Measurements from ENCODE around the gene VPS9D1.
A peak's percentile ranks its signal among the peaks of the same experiment; 100 is the strongest.
"Not testable (repeated sequence)": the region's sequence is repeated elsewhere in the genome, so short reads cannot be mapped to it uniquely, and the experiment has no call there.

VPS9D1 gene

DNA sequence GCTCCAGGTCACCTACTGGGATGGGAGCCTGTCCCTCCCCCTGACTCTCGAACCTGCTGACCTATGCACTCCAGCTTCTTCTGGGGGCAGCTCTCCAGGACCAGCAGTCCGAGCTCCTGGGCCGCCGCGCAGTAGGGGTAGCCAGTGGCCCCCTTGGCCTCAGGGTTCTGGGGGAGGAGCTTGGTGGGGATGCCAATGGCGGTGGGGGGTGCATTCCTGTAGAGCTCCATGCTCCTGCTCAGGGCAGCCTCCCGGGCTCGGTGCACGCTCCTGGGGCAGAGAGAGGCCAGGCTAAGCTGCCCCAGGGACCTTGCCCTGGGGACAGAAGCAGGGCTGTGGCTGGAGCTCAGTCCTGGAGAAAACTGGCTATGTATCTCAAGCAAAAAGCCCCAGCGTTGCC, 11.5 kb downstream of the VPS9D1 start:
- no peak for DNase-seq

DNA sequence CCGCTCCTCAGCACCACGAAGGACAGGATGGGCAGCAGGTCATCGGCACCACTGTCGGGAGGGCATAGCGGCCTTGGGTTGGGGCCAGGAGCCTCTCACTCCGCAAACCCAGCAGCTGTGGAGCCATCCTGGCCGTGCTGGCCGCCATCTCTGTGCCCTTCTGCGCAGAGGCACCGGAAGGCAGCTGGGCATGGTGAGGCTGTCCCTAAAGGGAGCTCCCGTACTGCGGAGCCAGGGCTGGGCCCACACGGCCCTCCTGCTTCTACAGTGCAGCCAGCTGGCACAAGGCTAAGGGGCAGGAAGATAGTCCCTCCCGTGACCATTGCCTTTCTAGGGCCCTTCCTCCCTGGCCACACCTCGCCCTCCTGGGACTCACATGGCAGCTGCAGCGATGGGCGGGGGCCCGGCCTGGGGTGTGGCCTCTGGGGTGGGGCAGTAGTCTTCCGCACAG, 12.2 kb downstream of the VPS9D1 start:
- DNase-seq, result no peak

DNA sequence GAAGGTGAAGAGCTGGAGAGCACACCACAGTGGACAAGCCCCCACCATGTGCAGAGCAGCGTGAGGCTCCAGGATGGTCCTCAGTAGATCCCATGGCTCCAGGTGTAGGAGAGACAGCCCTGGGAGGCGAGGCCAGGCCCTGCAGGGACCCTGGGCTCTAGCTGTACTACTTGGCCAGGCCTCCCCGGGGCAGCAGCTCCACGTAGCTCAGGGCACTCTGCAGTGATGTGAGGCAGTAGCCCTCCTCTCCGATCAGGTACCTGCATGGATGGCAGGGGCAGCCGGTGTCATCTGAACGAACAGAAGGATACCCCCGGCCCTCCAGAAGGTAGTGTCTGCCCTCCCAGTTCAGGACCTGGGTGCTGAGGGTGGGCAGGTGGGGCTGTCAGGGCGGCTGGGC, 13.0 kb downstream of the VPS9D1 start:
- DNase-seq, result no peak

DNA sequence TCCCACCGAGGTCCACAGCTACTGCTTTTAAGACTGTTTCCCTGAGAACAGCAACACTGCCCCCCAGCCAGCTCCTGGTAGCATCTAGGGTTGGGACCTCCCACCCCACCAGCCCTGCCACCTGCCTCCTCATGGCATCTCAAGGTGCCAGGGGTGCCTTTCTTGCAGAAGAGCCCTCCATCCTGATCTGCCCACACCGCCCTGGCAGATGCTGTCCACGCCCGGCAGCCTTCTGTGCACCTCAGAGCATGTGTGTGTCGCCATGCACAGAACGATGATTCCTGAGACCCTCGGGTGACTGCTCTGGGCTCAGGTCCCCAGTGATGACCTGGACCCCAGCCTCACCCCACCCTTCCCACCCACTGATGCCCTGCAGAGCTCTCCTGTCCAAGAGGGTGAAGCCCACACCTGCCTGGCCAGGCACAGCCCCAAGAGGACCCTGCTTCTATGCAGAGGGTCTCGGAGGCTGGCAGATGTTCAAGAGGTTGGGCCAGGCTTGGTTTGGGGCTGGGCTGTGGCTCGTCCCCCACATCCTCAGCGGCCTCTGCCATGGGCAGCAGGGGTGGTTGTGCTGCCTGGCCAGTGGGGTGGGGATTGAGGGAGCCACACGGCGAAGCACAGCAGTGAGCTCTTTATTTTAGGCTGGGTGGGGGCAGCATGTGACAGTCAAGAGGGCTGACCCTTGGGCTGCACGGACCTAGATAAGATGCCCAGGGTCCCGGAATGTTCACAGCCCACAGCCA, 14.0 kb downstream of the VPS9D1 start:
- no peak for DNase-seq

DNA sequence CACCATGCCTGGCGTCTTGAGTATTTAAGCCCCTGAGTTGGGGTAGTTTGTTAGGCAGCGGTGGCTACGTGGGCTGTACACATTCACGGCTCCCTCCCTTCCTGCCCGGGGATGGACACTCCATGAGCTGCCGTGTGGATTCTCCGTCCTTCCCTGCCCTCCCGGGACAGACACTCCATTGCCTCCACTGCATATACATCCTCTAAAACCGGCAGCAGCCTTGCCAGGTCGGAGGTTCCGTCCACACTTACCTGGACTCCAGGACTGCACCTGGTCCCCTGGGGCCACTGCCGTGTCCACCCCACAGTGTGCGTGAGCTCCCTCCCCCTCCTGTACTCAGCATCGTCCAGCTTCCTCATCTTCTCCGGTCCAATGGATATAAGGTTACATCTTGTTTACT, 15.7 kb downstream of the VPS9D1 start:
- no peak for DNase-seq

DNA sequence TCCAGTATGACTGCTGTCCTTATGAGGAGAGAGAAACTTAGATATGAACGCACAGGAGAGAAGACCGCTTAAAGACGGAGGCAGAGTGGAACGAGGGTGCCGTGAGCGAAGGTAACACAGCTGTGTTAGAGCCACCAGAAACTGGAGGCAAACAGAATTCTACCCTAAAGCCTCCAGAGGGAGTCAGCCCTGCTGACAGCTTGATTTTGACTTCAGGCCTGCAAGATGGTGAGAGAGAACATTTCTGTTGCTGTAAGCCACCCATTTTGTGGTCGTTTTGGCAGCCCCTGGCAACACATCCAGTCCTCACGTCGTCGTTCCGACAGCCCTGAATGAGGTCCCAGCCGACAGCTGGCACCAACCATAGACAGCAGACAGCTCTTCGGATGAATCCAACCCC, 16.4 kb downstream of the VPS9D1 start:
- DNase-seq, result no peak

DNA sequence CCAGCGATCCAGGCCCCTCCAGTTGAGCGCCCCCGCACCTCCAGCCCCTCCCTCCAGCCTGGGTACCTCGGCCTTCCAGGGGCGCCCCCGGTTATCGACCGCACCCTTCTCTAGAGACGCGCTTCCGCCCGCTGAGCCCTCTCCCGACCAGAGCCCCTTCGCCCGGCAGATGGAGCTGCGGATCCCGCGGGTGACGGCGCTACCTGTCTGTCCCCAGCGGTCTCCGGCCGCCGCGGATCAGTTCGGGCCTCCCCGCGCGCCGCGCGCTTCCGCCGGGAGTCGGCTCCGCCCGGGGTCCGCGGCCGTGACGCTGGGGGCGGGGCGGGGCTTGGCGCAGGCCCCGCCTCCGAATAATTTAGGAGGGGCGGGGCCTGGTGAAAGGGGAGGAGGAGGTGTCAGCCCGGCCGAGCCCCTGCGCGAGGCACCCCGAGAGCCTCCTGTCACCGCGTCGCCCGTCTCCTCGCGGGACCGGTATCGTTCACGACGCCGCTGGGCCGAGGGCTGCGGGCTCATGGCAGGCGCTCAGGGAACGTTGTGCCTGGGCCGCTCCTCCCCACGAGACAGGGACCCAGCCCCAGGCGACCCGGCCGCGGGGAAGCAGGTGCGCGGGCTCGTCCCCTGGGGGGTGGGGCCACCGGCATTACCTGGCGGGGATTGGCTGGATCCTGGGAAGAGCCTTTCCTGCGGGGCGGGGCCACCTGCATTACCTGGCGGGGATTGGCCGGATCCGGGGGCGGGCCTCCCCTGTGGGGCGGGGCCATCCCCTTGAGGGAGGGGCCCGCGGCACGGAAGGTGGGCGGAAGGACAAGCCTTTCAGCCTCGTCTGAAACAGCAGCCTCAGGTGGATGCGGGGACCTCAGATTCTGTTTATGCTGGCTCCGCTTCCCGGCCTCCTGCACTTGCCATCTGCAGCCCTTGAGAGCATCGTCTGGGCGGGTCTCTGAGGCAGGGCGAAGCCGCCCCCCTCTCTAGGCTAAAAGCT, 19.0 kb downstream of the VPS9D1 start, which contains the start of gene SPATA2L:
Gene SPATA2L (minus strand): TSS at position 281 of the 982 bp plus-strand sequence. CDS start 473 bp downstream, outside the sequence.
- DNase-seq, result peak; percentile 97

DNA sequence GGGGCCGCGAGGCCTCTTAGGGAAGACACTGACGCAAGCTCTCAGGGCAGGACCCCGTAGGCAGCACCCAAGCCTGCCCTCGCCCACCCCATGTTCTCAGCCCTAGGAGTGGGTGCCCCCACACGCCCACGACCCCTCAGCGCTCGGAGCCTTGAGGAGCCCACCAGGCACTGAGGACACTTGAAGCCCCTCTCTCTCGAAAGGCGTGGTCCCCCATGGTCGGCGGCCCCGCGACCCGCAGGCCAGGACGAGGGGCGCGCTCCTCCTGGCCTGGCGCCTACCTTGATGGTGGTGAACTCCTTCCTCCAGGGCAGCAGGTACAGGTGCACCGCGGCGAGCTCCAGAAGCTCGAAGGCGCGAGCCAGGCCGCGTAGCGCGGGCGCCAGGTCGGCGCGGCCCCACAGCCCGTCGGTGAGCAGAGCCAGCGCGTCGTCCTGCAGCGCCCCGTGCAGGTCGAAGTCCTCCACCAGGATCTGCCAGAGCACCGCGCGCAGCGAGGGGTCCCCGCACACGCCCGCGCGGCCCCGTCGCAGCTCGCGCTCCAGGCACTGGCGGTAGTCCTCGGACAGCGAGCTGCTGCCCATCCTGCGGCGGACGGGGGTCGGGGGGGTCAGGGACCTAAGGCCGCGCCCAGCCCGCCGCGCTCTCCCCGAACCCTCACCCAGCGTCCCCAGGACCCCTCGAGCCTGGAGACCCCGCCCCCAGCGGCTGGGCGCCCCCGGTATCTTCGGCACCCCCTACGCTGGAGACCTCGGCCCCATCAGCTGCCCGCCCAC, 19.9 kb downstream of the VPS9D1 start:
- peak; percentile 52 for DNase-seq

DNA sequence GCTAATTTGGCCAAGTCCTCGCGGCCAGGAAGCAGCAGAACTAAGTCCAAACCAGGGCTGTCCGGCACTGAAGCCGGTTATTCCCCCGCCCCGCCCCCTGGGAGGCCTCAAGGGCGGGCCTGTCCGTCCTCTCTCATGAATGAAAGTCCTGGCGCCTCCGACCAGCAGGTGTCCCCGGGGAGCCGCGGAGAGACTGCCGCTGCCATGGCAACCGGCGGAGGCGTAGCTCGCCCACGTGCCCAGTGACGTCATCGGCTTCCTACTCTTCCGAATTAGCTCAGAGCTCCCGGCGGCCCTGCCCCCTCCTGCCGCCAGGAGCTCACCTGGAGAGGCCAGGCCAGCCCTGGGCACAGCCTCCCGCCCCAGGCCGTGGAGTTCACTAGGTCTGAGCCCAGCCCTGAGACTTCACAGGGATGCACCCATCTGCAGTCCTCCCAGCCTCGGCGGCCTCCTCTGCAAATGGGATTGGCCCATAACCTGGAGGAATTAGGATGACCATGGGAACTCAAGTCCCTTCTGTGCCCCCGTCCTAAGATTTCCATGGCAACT, 20.5 kb downstream of the VPS9D1 start:
- peak; percentile 99 for DNase-seq

DNA sequence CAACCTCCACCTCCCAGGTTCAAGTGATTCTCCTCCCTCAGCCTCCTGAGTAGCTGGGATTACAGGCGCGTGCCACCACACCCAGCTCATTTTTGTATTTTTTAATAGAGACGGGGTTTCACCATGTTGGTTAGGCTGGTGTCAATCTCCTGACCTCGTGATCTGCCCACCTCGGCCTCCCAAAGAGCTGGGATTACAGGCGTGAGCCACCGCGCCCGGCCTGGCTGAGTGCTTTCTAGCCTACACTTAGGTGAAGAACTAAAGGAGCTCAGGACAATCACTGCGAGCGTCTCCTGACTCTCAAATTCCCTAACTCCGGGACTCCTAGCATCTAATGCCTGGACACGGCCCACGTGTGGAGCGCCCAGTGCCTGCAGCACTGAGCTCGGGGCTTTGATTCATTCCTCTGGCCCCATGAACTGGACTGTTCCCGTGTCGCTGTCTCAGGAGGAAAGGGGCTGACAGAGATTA, 21.0 kb downstream of the VPS9D1 start:
- not testable (repeated sequence) for DNase-seq

DNA sequence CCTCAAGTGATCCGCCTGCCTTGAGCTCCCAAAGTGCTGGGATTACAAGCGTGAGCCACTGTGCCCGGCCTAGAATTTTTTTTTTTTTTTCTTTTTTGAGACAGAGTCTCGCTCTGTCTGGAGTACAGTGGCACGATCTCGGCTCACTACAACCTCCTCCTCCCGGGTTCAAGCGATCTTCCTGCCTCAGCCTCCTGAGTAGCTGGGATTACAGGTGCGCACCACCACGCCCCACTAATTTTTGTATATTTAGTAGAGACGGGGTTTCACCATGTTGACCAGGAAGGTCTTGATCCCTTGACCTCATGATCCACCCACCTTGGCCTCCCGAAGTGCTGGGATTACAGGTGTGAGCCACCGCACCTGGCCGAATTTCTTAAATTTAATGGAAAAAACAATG, 22.0 kb downstream of the VPS9D1 start:
- not testable (repeated sequence) for DNase-seq

DNA sequence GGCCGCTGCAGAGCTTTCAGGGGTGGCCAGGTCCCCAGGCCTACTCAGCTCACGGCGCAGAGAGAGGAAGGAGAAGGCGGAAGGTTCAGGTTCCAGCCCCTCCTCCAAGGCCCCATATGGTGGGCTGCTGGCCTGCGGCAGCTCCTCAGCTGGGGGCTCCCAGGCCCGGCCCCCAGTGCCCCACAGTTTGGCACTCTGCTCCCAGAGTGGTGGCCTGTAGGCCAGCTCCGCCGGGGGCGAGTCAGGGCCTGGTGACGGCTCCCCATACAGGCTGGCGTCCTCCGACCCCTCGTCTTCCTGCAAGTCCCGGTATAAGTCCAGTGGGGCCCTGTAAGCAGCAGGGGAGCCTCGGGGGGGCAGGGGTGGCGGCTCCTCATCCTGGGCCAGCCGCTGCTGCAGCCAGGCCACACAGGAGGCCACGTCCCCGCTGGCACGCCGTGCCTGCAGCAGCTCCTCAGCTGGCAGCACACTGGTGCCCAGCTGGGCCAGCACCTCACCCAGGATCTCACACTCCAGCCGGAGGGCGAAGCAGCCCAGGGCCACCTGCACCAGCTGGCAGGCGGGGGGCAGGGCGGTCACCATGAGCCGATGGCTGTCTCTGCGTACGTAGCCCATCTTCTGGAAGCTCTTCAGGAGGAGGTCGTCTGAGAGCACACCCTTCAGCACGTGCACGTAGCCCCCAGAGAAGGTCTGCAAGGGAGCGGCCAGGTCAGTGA, 22.9 kb downstream of the VPS9D1 start:
- no peak for DNase-seq

DNA sequence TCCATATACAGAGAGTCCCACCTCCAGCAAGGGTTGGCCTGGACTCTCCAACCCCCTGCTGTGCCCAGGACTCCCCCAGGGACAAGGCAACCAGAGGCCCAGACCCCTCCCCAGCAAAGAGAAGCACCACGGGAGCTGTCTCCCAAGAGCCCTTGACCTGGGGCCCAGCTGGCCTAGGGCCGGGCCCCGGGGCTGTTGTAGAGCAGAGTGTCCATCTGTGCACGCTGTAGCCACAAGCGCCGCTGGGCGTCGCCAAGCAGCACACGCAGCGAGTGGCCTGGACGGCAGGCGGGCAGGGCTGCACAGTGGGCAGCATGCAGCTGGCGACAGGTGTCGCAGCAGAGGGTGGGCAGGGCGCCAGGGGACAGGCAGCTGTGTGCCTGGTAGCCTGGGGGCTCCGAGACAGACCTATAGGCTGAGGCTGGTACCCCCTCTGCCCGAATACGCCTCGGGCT, 23.5 kb downstream of the VPS9D1 start:
- no peak for DNase-seq

DNA sequence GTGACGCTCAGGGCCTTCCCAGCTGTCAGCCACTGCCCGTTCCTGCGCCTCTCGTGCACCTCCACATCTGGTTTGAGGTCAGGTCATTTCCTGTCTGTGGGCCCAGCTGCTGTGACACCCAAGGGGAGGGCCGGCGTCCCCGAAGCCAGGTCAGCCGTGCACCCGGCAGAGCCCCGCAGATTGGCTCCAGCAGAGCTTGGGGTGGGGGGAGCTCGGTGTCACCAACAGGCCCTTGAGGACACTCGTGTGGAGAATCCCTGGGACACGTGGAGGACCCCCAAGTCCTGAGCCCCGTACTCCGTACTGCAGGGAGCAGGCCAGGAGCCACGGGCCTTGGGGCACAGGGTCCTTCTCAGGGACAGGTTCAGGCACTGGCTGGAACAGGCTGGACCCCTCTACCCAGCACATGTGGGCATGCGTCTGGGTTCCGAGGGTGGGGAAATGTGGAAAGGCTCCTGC, 24.0 kb downstream of the VPS9D1 start:
- no peak for DNase-seq

DNA sequence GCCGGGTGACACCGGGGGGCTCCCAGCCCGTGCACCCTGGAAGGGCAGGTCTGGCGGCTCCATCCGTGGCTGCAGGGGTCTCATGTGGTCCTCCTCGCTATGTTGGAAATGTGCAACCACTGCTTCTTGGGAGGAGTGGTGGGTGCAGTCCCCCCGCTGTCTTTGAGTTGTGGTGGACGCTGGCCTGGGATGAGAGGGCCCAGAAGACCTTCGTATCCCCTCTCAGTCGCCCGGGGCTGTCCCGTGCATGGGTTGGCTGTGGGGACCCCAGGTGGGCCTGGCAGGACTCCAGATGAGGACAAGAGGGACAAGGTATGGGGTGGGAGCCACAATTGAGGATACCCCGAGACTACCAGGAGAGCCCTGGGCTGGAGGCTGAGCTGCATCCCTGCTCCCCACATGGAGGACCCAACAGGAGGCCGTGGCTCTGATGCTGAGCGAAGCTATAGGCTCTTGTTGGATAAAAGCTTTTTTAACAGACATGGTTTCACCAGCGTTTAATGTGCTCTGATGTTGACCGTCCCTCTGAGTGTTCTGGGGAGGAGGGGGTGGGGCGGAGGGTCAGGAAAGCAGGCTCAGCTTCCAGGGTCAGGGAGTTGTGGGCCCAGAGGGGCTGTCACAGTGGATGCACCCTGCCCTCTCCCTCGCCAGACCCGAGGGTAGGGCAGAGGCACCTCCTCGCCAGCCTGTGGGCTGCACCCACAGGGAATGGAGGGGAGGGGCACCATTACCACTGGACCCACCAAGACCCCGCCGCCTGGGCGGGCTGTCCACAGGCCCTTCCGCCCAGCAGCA, 24.6 kb downstream of the VPS9D1 start:
- DNase-seq, result no peak

DNA sequence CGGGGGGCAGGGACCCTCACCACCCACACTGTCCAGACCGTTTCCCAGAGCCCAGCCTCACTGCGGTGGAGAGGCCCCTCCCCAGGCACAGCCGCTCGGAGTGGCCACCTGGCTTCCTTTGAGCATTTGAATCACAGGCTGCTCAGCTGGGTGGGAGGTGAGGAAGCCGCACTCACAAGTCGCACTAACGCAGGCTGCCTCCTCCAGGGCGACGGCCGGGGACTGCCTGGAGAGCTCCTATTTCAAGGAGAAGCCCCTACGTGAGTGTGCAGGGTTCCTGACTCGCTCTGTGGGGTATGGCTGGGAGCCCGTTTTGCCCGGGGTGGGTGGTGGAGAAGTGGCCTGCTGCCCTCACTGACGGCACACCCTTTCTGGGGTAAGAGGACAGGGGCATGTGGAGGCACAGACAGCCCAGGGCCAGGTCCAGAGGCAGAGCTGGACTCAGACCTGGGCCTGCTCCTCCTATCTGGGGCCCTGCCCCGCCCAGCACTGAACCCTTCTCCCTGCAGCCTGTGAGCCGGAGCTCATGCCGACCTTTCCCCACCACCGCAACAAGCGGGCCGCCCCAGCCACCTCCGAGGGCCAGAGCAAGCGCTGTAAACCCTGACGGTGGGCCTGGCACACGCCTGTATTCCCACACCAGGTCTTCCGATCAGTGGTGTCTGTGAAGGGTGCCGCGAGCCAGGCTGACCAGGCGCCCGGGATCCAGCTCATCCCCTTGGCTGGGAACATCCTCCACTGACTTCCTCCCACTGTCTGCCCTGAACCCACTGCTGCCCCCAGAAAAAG, 25.4 kb downstream of the VPS9D1 start:
- no peak for DNase-seq

DNA sequence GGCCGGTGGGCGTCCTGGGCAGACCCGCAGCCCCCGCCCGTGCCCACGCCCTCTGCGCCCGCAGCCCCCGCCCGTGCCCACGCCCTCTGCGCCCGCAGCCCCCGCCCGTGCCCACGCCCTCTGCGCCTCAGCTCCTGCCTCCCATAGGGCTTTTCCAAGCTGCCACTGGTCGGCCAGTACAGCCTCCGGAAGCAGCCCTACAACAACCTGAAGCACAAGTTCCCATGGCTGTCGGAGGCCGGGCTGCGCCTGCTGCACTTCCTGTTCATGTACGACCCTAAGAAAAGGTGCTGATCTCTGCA, 26.0 kb downstream of the VPS9D1 start:
- DNase-seq, result not testable (repeated sequence)

DNA sequence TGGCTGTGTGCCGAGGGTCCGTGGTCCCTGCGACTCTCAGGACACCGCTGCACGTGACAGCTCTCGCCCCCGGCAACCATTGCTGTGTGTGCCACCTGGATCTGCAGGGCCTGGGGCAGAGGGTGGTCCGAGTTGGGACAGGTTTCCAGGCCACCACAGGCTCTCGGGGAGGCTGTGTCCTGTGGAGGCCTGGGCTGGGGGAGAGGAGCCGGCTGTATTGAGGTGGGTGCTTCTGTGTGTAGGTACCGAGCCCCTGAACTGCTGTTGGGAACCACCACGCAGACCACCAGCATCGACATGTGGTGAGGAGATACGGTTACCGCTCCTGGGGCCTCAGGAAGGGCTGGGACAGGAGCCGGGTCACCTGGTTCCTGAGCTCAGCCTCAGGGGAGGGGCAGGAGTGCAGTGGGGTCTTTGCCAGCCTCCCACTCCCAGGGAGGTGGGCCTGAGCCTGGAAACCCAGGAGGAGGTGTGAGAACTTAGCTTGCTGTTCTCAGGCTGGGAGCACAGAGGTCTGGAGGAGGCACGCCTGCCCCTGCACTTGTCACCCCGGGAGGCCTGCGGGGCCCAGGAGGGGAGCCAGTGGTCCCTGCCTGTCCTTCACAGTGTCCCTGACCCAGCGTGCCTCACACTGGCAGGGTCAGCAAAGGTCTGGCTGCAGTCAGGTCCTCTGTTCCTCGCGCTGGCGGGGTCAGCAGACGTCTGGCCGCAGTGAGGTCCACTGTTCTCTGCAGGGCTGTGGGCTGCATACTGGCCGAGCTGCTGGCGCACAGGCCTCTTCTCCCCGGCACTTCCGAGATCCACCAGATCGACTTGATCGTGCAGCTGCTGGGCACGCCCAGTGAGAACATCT, 26.5 kb downstream of the VPS9D1 start:
- no peak for DNase-seq

DNA sequence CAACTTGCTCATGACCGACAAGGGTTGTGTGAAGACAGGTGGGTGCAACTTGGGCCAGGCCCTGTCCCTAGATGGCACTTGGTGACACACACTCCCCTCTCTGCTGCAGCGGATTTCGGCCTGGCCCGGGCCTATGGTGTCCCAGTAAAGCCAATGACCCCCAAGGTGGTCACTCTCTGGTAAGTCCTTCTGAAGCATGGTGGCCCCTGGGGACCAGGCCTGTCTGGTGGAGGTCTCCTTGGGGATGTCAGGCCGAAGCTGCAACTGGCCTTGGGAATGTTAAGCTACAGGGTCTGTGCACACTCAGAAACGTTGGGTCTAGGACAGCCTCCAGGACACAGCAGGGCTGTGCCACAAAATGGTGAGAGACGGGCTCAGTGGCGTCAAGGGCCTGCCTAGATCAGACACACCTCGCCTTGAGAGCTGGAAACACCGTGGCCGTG, 27.4 kb downstream of the VPS9D1 start:
- DNase-seq, result no peak
